Measurements from ENCODE around the gene TM2D3. TPM values are rescaled to one million over a fixed set of nuclear protein-coding genes. Genes with fewer than 3 reads are reported as not detected.
A peak's percentile ranks its signal among the peaks of the same experiment; 100 is the strongest.

Gene TM2D3
- total RNA-seq, 1 donor from 2014 or later: 55.3 TPM

DNA sequence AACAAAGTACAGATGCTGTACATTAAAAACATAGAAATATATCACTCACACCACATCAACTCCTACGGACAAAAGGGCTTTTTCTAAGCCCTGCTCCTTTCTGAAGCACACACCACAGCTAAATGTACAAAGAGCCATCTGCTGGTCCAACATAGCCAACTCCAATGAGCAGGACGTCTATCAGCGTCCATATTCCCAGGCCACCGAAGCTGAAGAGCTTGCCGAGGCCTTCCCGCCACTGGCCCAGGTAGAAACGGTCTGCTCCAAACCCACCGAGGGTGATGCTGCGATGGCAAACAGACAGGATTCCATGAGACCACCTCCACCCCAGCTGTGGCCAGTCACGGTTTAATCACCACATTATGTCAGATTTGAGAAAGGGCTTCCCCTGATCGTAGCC, 9.8 kb downstream of the TM2D3 start:
- Mint-ChIP-seq H3K36me3 (ENCODE audit: unreplicated experiment) (peaks cover 40% of the 10 kb centered on the region), H3K4me3 (ENCODE audit: unreplicated experiment) (no peak overlapping the region), H3K27me3 (ENCODE audit: unreplicated experiment) (no peaks in the 10 kb centered on the region), H3K9me3 (ENCODE audit: unreplicated experiment) (no peaks in the 10 kb centered on the region), H3K27ac (ENCODE audit: unreplicated experiment) (peak overlapping the region; percentile 48), H3K4me1 (ENCODE audit: unreplicated experiment) (peaks cover 7% of the 10 kb centered on the region)
- DNase-seq (ENCODE audit: extremely low spot score, unreplicated experiment): no peak
- TF ChIP-seq, protein P1, sequence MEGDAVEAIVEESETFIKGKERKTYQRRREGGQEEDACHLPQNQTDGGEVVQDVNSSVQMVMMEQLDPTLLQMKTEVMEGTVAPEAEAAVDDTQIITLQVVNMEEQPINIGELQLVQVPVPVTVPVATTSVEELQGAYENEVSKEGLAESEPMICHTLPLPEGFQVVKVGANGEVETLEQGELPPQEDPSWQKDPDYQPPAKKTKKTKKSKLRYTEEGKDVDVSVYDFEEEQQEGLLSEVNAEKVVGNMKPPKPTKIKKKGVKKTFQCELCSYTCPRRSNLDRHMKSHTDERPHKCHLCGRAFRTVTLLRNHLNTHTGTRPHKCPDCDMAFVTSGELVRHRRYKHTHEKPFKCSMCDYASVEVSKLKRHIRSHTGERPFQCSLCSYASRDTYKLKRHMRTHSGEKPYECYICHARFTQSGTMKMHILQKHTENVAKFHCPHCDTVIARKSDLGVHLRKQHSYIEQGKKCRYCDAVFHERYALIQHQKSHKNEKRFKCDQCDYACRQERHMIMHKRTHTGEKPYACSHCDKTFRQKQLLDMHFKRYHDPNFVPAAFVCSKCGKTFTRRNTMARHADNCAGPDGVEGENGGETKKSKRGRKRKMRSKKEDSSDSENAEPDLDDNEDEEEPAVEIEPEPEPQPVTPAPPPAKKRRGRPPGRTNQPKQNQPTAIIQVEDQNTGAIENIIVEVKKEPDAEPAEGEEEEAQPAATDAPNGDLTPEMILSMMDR (IDR thresholded peaks at IDR 0.05): no peak

DNA sequence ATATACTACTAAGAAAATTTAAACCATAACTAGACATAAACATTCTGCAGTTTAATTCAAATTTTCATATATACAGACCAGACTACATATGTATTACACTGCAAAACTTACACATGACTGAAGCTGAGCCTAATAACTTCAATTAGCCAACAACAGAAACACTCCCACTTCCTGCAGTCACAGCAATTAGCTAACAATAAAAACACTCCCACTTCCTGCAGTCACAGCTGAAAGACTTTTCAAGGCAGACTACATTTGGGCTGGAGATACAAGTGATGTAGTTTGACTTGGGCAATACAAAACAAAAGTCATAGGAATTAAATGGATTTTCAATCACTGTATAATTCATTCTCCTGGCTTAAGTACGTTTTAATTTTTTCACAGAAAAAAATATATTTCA, 10.3 kb downstream of the TM2D3 start:
- no peak for DNase-seq (ENCODE audit: extremely low spot score, unreplicated experiment)
- H3K27ac Mint-ChIP-seq (ENCODE audit: unreplicated experiment): no peak overlapping the region
- TF ChIP-seq, protein P1 (IDR thresholded peaks at IDR 0.05): no peak
- no peaks in the 10 kb centered on the region for H3K9me3 Mint-ChIP-seq (ENCODE audit: unreplicated experiment)
- peaks cover 7% of the 10 kb centered on the region for H3K4me1 Mint-ChIP-seq (ENCODE audit: unreplicated experiment)
- no peaks in the 10 kb centered on the region for H3K27me3 Mint-ChIP-seq (ENCODE audit: unreplicated experiment)
- no peak overlapping the region for H3K4me3 Mint-ChIP-seq (ENCODE audit: unreplicated experiment)
- peaks cover 40% of the 10 kb centered on the region for H3K36me3 Mint-ChIP-seq (ENCODE audit: unreplicated experiment)

DNA sequence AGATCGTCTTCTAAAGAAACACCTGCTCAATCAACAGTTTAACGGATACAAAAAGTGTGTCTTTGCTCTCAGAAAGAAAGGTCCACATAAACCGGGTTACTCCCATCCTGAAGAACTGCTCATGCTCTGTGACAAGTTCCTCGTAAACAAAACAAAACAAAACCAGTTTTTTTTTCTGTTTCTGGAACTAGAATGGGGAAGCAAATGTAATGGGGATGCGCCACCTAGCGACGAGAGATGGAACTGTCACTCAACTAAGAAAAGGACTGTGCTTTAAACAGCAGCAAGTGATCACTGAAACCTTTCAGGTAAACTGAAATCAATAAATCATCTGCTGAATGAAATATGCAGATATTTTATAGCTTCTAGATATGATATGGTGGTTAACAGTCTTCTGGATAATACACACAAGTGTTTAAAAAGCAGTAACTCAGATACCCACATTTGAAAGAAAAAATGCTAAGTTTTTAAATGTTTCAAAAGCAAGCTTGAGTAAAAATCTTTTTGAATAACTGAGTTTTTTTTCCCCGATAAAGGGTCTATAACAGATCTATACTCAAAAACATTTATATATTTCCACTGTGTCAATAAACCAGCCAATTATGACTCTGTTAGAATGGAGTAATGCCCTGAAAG, 10.9 kb downstream of the TM2D3 start:
- Mint-ChIP-seq H3K4me1 (ENCODE audit: unreplicated experiment) (peaks cover 7% of the 10 kb centered on the region), H3K4me3 (ENCODE audit: unreplicated experiment) (no peak overlapping the region), H3K27me3 (ENCODE audit: unreplicated experiment) (no peaks in the 10 kb centered on the region), H3K9me3 (ENCODE audit: unreplicated experiment) (no peaks in the 10 kb centered on the region), H3K27ac (ENCODE audit: unreplicated experiment) (no peak overlapping the region), H3K36me3 (ENCODE audit: unreplicated experiment) (peaks cover 37% of the 10 kb centered on the region)
- TF ChIP-seq, protein P1 (IDR thresholded peaks at IDR 0.05): peak; percentile 92
- DNase-seq (ENCODE audit: extremely low spot score, unreplicated experiment): no peak

DNA sequence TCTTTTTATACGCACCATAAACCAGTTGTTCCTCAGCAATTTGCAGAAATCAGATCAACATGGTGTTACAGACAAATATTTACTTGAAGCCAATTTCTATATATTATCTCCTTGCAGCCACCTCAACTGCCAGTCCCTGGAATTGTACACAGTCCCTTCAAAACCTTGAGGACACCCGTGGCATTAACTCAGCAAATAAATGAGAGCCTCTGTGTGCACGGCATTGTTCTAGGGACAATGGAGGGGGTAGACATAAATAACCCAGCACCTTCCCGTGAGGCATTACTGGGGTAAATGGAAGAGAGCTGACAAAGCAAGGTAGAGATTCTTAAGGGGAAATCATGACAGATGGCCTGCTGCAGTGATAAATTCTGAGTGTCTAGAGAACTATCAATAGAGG, 12.5 kb downstream of the TM2D3 start:
- Mint-ChIP-seq H3K4me3 (ENCODE audit: unreplicated experiment) (no peak overlapping the region), H3K9me3 (ENCODE audit: unreplicated experiment) (no peaks in the 10 kb centered on the region), H3K36me3 (ENCODE audit: unreplicated experiment) (peaks cover 22% of the 10 kb centered on the region), H3K4me1 (ENCODE audit: unreplicated experiment) (peaks cover 7% of the 10 kb centered on the region), H3K27ac (ENCODE audit: unreplicated experiment) (no peak overlapping the region), H3K27me3 (ENCODE audit: unreplicated experiment) (no peaks in the 10 kb centered on the region)
- TF ChIP-seq, protein P1 (IDR thresholded peaks at IDR 0.05): no peak
- no peak for DNase-seq (ENCODE audit: extremely low spot score, unreplicated experiment)

DNA sequence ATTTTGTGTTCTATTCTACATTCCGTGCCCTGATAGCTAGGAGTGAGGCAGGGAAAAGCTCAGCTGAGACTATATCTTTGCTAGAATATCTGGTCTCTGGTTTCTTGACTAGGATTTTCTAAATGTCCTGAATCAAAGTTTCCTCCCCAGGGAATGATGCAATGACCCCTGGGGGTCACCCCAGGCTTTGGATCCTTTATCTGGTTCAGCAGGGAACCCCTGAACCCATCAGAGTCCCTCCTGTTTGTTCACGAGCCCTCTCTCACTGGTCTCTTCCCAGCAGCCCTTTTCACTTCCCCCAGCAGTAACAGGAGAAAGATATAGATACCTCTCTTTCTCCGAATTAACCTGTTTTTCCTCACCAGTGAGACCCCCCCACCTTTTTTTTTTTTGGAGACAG, 14.3 kb downstream of the TM2D3 start:
- Mint-ChIP-seq H3K27ac (ENCODE audit: unreplicated experiment) (no peak overlapping the region), H3K27me3 (ENCODE audit: unreplicated experiment) (no peaks in the 10 kb centered on the region), H3K9me3 (ENCODE audit: unreplicated experiment) (no peaks in the 10 kb centered on the region), H3K4me1 (ENCODE audit: unreplicated experiment) (peaks cover 7% of the 10 kb centered on the region), H3K4me3 (ENCODE audit: unreplicated experiment) (no peak overlapping the region), H3K36me3 (ENCODE audit: unreplicated experiment) (peaks cover 14% of the 10 kb centered on the region)
- no peak for DNase-seq (ENCODE audit: extremely low spot score, unreplicated experiment)
- TF ChIP-seq, protein P1 (IDR thresholded peaks at IDR 0.05): no peak
